ENCODE results near the gene CYP4F3.

CYP4F3 gene

GRCh38 chr19:15651791-15652190 lies 11.1 kb downstream of the CYP4F3 start:
- POLR2A ChIA-PET: no interaction called here
- TF ChIP-seq ELF4 (IDR thresholded peaks at IDR 0.05) (no peak), ARNT (IDR thresholded peaks at IDR 0.05) (no peak), SUZ12 (IDR thresholded peaks at IDR 0.05) (no peak), SP1 (IDR thresholded peaks at IDR 0.05) (no peak), FOXA1 (IDR thresholded peaks at IDR 0.05) (no peak), HDGF (IDR thresholded peaks at IDR 0.05; ENCODE audit: borderline replicate concordance) (no peak), FOXK2 (IDR thresholded peaks at IDR 0.05) (no peak), L3MBTL2 (conservative IDR thresholded peaks at IDR 0.05) (no peak), CTBP1 (IDR thresholded peaks at IDR 0.05; ENCODE audit: borderline replicate concordance) (no peak), BHLHE40 (IDR thresholded peaks at IDR 0.05; ENCODE audit: borderline replicate concordance) (no peak), NFRKB (IDR thresholded peaks at IDR 0.05) (no peak), PKNOX1 (IDR thresholded peaks at IDR 0.05) (no peak), LEF1 (IDR thresholded peaks at IDR 0.05; ENCODE audit: borderline replicate concordance) (no peak), FOXM1 (IDR thresholded peaks at IDR 0.05; ENCODE audit: borderline replicate concordance) (no peak), TARDBP (IDR thresholded peaks at IDR 0.05) (no peak), ZNF384 (IDR thresholded peaks at IDR 0.05) (no peak)
- CTCF ChIA-PET: no interaction called here
- DNase-seq (ENCODE audit: extremely low spot score): no peak

- TF ChIP-seq NFRKB (IDR thresholded peaks at IDR 0.05) (no peak), FOXM1 (IDR thresholded peaks at IDR 0.05; ENCODE audit: borderline replicate concordance) (no peak), CTBP1 (IDR thresholded peaks at IDR 0.05; ENCODE audit: borderline replicate concordance) (no peak), FOXA1 (IDR thresholded peaks at IDR 0.05) (no peak), TARDBP (IDR thresholded peaks at IDR 0.05) (no peak), LEF1 (IDR thresholded peaks at IDR 0.05; ENCODE audit: borderline replicate concordance) (no peak), BHLHE40 (IDR thresholded peaks at IDR 0.05; ENCODE audit: borderline replicate concordance) (no peak), SP1 (IDR thresholded peaks at IDR 0.05) (no peak), ARNT (IDR thresholded peaks at IDR 0.05) (no peak), ELF4 (IDR thresholded peaks at IDR 0.05) (no peak), ZNF384 (IDR thresholded peaks at IDR 0.05) (no peak), SUZ12 (IDR thresholded peaks at IDR 0.05) (no peak), PKNOX1 (IDR thresholded peaks at IDR 0.05) (no peak)
- POLR2A ChIA-PET: no interaction called here
- CTCF ChIA-PET: no interaction called here
- DNase-seq (ENCODE audit: extremely low spot score): no peak
Observed at GRCh38 chr19:15652559-15653278, 12.0 kb downstream of the CYP4F3 start.

- CTCF ChIA-PET: no interaction called here
- POLR2A ChIA-PET: no interaction called here
- no peak for DNase-seq (ENCODE audit: extremely low spot score)
- TF ChIP-seq FOXK2 (IDR thresholded peaks at IDR 0.05) (no peak), PKNOX1 (IDR thresholded peaks at IDR 0.05) (no peak), FOXA1 (IDR thresholded peaks at IDR 0.05) (no peak), LEF1 (IDR thresholded peaks at IDR 0.05; ENCODE audit: borderline replicate concordance) (no peak), FOXM1 (IDR thresholded peaks at IDR 0.05; ENCODE audit: borderline replicate concordance) (no peak), SP1 (IDR thresholded peaks at IDR 0.05) (no peak), NFRKB (IDR thresholded peaks at IDR 0.05) (no peak), ZNF384 (IDR thresholded peaks at IDR 0.05) (no peak), HDGF (IDR thresholded peaks at IDR 0.05; ENCODE audit: borderline replicate concordance) (no peak), BHLHE40 (IDR thresholded peaks at IDR 0.05; ENCODE audit: borderline replicate concordance) (no peak), SUZ12 (IDR thresholded peaks at IDR 0.05) (no peak), L3MBTL2 (conservative IDR thresholded peaks at IDR 0.05) (no peak), ELF4 (IDR thresholded peaks at IDR 0.05) (no peak), TARDBP (IDR thresholded peaks at IDR 0.05) (no peak), ARNT (IDR thresholded peaks at IDR 0.05) (no peak), CTBP1 (IDR thresholded peaks at IDR 0.05; ENCODE audit: borderline replicate concordance) (no peak)
Observed at GRCh38 chr19:15656467-15656866, 15.8 kb downstream of the CYP4F3 start.

- CTCF ChIA-PET: no interaction called here
- no peak for TF ChIP-seq FOXA1 (IDR thresholded peaks at IDR 0.05)
- TF ChIP-seq FOXM1 (IDR thresholded peaks at IDR 0.05; ENCODE audit: borderline replicate concordance): no peak
- TF ChIP-seq SP1 (IDR thresholded peaks at IDR 0.05): no peak
- no peak for TF ChIP-seq TARDBP (IDR thresholded peaks at IDR 0.05)
- TF ChIP-seq FOXK2 (IDR thresholded peaks at IDR 0.05): no peak
- TF ChIP-seq ARNT (IDR thresholded peaks at IDR 0.05): no peak
- no peak for TF ChIP-seq HDGF (IDR thresholded peaks at IDR 0.05; ENCODE audit: borderline replicate concordance)
- no peak for TF ChIP-seq NFRKB (IDR thresholded peaks at IDR 0.05)
- TF ChIP-seq ELF4 (IDR thresholded peaks at IDR 0.05): no peak
- TF ChIP-seq PKNOX1 (IDR thresholded peaks at IDR 0.05): no peak
- no peak for TF ChIP-seq BHLHE40 (IDR thresholded peaks at IDR 0.05; ENCODE audit: borderline replicate concordance)
- no peak for TF ChIP-seq CTBP1 (IDR thresholded peaks at IDR 0.05; ENCODE audit: borderline replicate concordance)
- no peak for TF ChIP-seq LEF1 (IDR thresholded peaks at IDR 0.05; ENCODE audit: borderline replicate concordance)
- no peak for TF ChIP-seq SUZ12 (IDR thresholded peaks at IDR 0.05)
- no peak for TF ChIP-seq ZNF384 (IDR thresholded peaks at IDR 0.05)
- no peak for TF ChIP-seq L3MBTL2 (conservative IDR thresholded peaks at IDR 0.05)
- no peak for DNase-seq (ENCODE audit: extremely low spot score)
- POLR2A ChIA-PET: no interaction called here
Observed at GRCh38 chr19:15663247-15663646, 22.6 kb downstream of the CYP4F3 start.

- CTCF ChIA-PET: no interaction called here
- TF ChIP-seq CTBP1 (IDR thresholded peaks at IDR 0.05; ENCODE audit: borderline replicate concordance) (no peak), SP1 (IDR thresholded peaks at IDR 0.05) (no peak), L3MBTL2 (conservative IDR thresholded peaks at IDR 0.05) (no peak), LEF1 (IDR thresholded peaks at IDR 0.05; ENCODE audit: borderline replicate concordance) (no peak), FOXK2 (IDR thresholded peaks at IDR 0.05) (no peak), FOXA1 (IDR thresholded peaks at IDR 0.05) (no peak), FOXM1 (IDR thresholded peaks at IDR 0.05; ENCODE audit: borderline replicate concordance) (no peak), HDGF (IDR thresholded peaks at IDR 0.05; ENCODE audit: borderline replicate concordance) (no peak)
- no peak for DNase-seq (ENCODE audit: extremely low spot score)
- POLR2A ChIA-PET: no interaction called here
Observed at GRCh38 chr19:15666186-15666585, 25.5 kb downstream of the CYP4F3 start.

Data from HEK293T (cell line).